PFSK-1 (cell line): ENCODE measurements around the gene FUT7.
A peak's percentile ranks its signal among the peaks of the same experiment; 100 is the strongest.

Source experiments
- FOXP2 ChIP-seq: optimal IDR thresholded peaks from 2 replicates; pipeline ENCODE3; 2011; ENCODE audit warnings: borderline replicate concordance, control low read depth, inconsistent platforms; ENCODE audit not compliant: insufficient read depth; ENCODE audit errors: extremely low read length, extremely low read depth
- POLR2AphosphoS5 ChIP-seq: IDR thresholded peaks from 2 replicates; pipeline ENCODE4 v1.6.1; 2012; ENCODE audit warnings: low read depth, mild to moderate bottlenecking, control low read depth, low read length, moderate library complexity
- SIN3A ChIP-seq: IDR thresholded peaks from 2 replicates; pipeline ENCODE4 v1.6.1; 2012; ENCODE audit warnings: mild to moderate bottlenecking, low read length, moderate library complexity, borderline replicate concordance; ENCODE audit not compliant: insufficient read depth
- TAF1 ChIP-seq: IDR thresholded peaks from 2 replicates; pipeline ENCODE4 v1.6.1; 2012; ENCODE audit warnings: low read length, control low read depth, borderline replicate concordance; ENCODE audit not compliant: insufficient read depth
- TF ChIP-seq, protein P1 (sequence below), 2 experiments: IDR thresholded peaks; 2 replicates each; pipeline versions ENCODE4 v1.6.1 to v1.8.0; 2011 to 2012; ENCODE audit warnings: low read depth in 2 of 2, low read length in 2 of 2, control low read depth in 1 of 2, inconsistent platforms in 1 of 2, mild to moderate bottlenecking in 1 of 2, moderate library complexity in 1 of 2; ENCODE audit not compliant: insufficient read depth in 1 of 2

FUT7 gene

DNA sequence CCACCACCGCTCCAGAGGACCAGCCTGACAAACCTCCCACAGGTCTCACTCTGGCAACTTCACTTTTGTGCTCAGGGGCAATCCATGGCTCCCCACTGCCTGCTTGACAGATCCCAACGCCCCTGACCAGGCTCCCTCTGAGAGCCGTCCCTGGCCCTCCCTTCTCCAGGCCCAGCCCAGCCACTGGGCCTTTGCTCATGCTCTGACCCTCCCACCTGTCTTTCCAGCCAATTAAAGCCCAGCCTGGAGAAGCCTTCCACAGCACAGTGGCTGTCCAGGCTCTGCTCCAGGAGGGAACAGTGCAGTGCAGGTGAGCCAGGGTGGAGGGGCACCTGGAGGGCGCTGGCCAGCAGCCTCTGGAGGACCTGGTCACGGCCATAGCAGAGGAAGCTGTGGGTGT lies 18.7 kb upstream of the FUT7 start:
- no peak for TF ChIP-seq TAF1
- no peak for TF ChIP-seq SIN3A
- TF ChIP-seq, protein P1, sequence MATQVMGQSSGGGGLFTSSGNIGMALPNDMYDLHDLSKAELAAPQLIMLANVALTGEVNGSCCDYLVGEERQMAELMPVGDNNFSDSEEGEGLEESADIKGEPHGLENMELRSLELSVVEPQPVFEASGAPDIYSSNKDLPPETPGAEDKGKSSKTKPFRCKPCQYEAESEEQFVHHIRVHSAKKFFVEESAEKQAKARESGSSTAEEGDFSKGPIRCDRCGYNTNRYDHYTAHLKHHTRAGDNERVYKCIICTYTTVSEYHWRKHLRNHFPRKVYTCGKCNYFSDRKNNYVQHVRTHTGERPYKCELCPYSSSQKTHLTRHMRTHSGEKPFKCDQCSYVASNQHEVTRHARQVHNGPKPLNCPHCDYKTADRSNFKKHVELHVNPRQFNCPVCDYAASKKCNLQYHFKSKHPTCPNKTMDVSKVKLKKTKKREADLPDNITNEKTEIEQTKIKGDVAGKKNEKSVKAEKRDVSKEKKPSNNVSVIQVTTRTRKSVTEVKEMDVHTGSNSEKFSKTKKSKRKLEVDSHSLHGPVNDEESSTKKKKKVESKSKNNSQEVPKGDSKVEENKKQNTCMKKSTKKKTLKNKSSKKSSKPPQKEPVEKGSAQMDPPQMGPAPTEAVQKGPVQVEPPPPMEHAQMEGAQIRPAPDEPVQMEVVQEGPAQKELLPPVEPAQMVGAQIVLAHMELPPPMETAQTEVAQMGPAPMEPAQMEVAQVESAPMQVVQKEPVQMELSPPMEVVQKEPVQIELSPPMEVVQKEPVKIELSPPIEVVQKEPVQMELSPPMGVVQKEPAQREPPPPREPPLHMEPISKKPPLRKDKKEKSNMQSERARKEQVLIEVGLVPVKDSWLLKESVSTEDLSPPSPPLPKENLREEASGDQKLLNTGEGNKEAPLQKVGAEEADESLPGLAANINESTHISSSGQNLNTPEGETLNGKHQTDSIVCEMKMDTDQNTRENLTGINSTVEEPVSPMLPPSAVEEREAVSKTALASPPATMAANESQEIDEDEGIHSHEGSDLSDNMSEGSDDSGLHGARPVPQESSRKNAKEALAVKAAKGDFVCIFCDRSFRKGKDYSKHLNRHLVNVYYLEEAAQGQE (IDR thresholded peaks at IDR 0.05; ENCODE audit: insufficient read depth in 1 of 2, low read depth in 2 of 2, low read length in 2 of 2) = no peak
- no peak for TF ChIP-seq POLR2AphosphoS5
- no peak for TF ChIP-seq FOXP2

DNA sequence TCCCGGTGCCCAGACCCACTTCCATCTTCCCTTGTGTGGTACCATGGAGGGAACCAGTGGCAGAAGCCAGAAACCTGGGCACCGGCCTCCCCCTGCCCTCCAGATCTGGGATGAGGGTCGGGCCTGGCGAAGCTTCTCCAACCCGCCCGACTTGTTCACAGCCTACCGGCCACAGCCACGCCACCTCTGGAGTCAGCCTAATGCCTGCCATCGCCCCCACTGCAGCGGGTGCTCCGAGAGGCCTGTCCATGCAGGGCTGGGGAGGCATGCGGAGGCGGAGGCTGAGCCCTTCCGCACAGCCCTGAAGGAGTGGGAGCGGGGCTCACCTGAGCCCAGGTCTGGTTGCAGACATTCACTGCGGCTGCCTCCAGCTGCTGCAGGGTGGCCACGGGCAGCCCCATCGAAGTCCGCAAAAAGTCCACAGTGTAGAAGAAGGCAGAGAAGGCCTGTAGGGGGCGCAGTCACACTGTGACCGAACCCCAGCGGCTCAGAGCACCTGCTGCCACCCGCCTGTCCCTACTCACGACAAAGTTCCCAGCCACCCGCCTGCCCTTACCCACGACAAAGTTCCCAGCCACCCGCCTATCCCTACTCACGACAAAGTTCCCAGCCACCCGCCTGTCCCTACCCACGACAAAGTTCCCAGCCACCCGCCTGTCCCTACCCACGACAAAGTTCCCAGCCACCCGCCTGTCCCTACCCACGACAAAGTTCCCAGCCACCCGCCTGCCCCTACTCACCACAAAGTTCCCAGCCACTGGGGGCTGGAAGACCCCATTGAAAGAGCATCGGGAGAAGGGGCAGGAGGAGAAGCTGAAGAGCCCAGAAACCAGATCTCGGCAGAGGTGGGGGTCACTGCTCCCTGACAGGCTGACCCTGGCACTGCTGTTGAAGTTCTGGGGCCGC lies 17.9 kb upstream of the FUT7 start:
- TF ChIP-seq SIN3A = no peak
- TF ChIP-seq, protein P1 (IDR thresholded peaks at IDR 0.05; ENCODE audit: insufficient read depth in 1 of 2, low read depth in 2 of 2, low read length in 2 of 2) = no peak
- no peak for TF ChIP-seq POLR2AphosphoS5
- TF ChIP-seq TAF1 = no peak
- TF ChIP-seq FOXP2 = no peak

DNA sequence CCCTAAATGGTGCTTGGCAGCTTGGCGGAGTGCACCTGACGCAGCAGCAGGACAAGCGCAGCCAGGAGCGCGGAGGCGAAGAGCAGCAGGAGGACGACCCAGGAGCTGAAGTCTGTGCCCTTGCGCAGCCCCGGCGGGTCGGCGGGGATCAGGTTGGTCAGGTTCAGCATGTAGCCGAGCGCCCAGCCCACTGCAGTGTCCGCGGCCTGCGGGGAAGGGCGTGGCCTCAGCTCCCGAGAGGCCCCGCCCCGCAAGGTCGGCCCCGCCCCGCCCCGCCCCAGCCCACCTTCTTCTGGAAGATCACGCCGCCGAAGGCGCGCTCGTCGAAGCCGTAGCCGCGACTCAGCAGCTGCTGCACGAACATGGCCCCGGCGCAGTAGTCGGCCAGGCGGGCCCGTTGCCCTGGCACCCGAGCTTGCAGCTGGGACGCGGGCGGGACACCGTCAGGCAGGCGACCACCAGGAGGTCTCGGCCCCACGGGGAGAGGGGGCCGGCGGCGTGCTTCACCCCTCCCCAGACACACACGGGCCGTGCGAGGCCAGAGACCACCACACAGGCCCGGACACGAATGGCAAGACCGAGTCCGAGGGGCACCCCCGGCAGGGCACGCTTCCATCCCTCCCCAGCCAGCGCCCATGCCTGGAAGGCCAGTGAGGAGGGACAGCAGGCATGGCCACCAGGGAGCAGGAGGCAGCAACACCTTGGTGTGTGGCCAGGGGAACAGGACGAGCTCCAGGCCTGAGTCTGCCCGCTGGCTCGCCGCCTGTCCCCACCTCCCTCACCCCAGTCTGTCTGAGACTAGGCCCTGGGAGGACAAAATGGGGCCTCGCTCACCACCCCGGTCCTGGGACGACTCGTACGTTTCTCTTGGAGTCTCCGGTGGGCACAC lies 17.0 kb upstream of the FUT7 start:
- TF ChIP-seq POLR2AphosphoS5 (no peak), TAF1 (no peak), FOXP2 (no peak), SIN3A (no peak)
- TF ChIP-seq, protein P1 (IDR thresholded peaks at IDR 0.05; ENCODE audit: insufficient read depth in 1 of 2, low read depth in 2 of 2, low read length in 2 of 2) = no peak

DNA sequence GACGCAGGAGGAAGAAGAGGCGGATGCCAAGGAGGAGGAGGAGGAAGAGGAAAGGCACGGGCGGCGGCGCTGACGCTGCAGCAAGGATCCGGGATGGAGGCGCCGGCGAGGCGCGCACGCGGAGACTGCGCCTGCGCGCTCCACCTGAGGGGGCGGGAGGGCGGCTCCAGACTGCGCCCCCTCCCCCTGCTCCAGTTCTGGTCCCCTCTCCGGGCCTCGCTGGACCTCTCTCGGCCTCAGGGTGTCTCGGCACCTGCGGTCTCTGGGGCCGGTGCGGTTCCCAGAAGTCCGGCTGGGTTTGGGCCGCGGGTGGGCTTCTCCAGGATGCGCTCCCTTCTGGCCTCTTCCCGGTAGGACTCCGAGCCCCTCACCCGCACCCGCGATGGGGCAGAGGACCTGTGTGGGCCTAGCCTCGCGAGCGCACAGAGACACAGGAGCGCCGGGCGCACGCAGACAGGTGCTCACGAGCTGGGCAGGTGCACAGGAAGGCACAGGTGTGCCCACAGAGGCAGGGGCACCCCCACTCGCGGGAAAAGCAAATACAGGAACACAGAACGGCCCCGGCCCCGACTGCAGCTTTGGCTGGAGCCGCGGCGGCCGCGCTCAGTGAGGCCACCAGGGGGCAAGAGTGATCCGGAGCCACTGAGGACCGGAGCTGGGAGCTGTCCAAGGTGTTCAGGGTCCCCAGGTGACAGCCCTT lies 14.3 kb upstream of the FUT7 start, which contains the start of gene NPDC1:
Gene NPDC1 (minus strand): TSS at position 90 of the 700 bp plus-strand sequence. CDS start 188 bp downstream, outside the sequence.
- TF ChIP-seq TAF1 (no peak; the same call in 1 of the 2 replicates), FOXP2 (no peak), SIN3A (peak; percentile 84; the same call in 1 of the 2 replicates), POLR2AphosphoS5 (no peak)
- TF ChIP-seq, protein P1 (IDR thresholded peaks at IDR 0.05; ENCODE audit: insufficient read depth in 1 of 2, low read depth in 2 of 2, low read length in 2 of 2) = peak; percentile 95 to 98
